ENCODE measurements around the gene KCTD17. TPM values are rescaled to one million over a fixed set of nuclear protein-coding genes. Genes with fewer than 3 reads are reported as not detected.

KCTD17 gene
- total RNA-seq, 1 experiment from 2014 or later: 29.5 TPM

DNA sequence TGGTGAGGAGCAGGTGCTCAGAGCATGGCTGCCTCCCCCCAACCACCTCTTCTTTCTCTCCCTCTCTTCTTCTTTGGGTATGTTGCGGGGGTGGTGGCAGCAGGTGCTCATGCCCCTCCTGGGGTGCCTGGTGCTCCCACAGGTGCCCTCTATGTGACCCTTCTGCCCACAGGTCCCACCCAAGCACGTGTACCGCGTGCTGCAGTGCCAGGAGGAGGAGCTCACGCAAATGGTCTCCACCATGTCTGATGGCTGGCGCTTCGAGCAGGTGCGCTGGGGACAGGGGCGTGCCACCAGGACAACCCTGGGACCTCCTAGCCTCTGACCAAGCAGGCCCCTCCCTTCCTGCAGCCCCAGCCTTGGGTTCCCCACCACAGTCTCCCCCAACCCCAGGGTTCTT is 5.7 kb downstream of the KCTD17 start:
- intact Hi-C loops (cut with micrococcal nuclease; ENCODE audit: unreplicated experiment): no loop called here

GRCh38 chr22:37057796-37058510 is 6.4 kb downstream of the KCTD17 start:
- CTCF ChIA-PET: no interaction called here
- DNase-seq: no peak
- BruUV-seq (replicated peaks): no TSS peak
- H3K4me3 ChIP-seq: no peak overlapping the region
- H3K79me2 ChIP-seq (ENCODE audit: low read depth): no peaks in the 10 kb centered on the region
- H2AFZ ChIP-seq: no peak overlapping the region
- no peaks in the 10 kb centered on the region for H3K9me3 ChIP-seq (ENCODE audit: insufficient read depth, low read depth)
- TF ChIP-seq, protein P1, sequence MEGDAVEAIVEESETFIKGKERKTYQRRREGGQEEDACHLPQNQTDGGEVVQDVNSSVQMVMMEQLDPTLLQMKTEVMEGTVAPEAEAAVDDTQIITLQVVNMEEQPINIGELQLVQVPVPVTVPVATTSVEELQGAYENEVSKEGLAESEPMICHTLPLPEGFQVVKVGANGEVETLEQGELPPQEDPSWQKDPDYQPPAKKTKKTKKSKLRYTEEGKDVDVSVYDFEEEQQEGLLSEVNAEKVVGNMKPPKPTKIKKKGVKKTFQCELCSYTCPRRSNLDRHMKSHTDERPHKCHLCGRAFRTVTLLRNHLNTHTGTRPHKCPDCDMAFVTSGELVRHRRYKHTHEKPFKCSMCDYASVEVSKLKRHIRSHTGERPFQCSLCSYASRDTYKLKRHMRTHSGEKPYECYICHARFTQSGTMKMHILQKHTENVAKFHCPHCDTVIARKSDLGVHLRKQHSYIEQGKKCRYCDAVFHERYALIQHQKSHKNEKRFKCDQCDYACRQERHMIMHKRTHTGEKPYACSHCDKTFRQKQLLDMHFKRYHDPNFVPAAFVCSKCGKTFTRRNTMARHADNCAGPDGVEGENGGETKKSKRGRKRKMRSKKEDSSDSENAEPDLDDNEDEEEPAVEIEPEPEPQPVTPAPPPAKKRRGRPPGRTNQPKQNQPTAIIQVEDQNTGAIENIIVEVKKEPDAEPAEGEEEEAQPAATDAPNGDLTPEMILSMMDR (conservative IDR thresholded peaks at IDR 0.05): no peak
- no peak for TF ChIP-seq EZH2 (IDR thresholded peaks at IDR 0.05; ENCODE audit: low read depth)
- no peaks in the 10 kb centered on the region for H3K27me3 ChIP-seq (ENCODE audit: insufficient read depth, low read depth)
- peaks cover 8% of the 10 kb centered on the region for H3K4me1 ChIP-seq (replicated peaks; ENCODE audit: insufficient read depth)
- intact Hi-C loops (cut with micrococcal nuclease; ENCODE audit: unreplicated experiment): no loop called here
- H3K9me2 ChIP-seq (ENCODE audit: insufficient read depth): no peaks in the 10 kb centered on the region
- no peak overlapping the region for H3K27ac ChIP-seq
- POLR2A ChIA-PET (ENCODE audit: unreplicated experiment): no interaction called here
- no peak overlapping the region for H3K4me2 ChIP-seq
- H3K36me3 ChIP-seq (ENCODE audit: low read depth): no peaks in the 10 kb centered on the region
- H4K20me1 ChIP-seq (ENCODE audit: insufficient read depth): no peaks in the 10 kb centered on the region
- H3F3A ChIP-seq (ENCODE audit: insufficient read depth, low read depth): no peaks in the 10 kb centered on the region

More for the DNA sequence above, 5.7 kb downstream of the KCTD17 start:
- H3K27me3 ChIP-seq (ENCODE audit: insufficient read depth, low read depth): no peaks in the 10 kb centered on the region
- no peaks in the 10 kb centered on the region for H3F3A ChIP-seq (ENCODE audit: insufficient read depth, low read depth)
- POLR2A ChIA-PET (ENCODE audit: unreplicated experiment): no interaction called here
- H2AFZ ChIP-seq: no peak overlapping the region
- no peak overlapping the region for H3K4me2 ChIP-seq
- H3K9me2 ChIP-seq (ENCODE audit: insufficient read depth): no peaks in the 10 kb centered on the region
- no TSS peak for BruUV-seq (replicated peaks)
- CTCF ChIA-PET: no interaction called here
- no peaks in the 10 kb centered on the region for H3K9me3 ChIP-seq (ENCODE audit: insufficient read depth, low read depth)
- no peaks in the 10 kb centered on the region for H3K36me3 ChIP-seq (ENCODE audit: low read depth)
- DNase-seq: no peak
- H3K4me1 ChIP-seq (replicated peaks; ENCODE audit: insufficient read depth): peaks cover 6% of the 10 kb centered on the region
- no peaks in the 10 kb centered on the region for H3K79me2 ChIP-seq (ENCODE audit: low read depth)
- no peak overlapping the region for H3K27ac ChIP-seq
- H4K20me1 ChIP-seq (ENCODE audit: insufficient read depth): no peaks in the 10 kb centered on the region
- no peak overlapping the region for H3K4me3 ChIP-seq
- TF ChIP-seq, protein P1 (conservative IDR thresholded peaks at IDR 0.05): no peak
- no peak for TF ChIP-seq EZH2 (IDR thresholded peaks at IDR 0.05; ENCODE audit: low read depth)

- intact Hi-C loops (cut with micrococcal nuclease; ENCODE audit: unreplicated experiment): no loop called here
- no peaks in the 10 kb centered on the region for H4K20me1 ChIP-seq (ENCODE audit: insufficient read depth)
- H3K27ac ChIP-seq: no peak overlapping the region
- H3K36me3 ChIP-seq (ENCODE audit: low read depth): no peaks in the 10 kb centered on the region
- BruUV-seq (replicated peaks): no TSS peak
- H3K27me3 ChIP-seq (ENCODE audit: insufficient read depth, low read depth): no peaks in the 10 kb centered on the region
- no peak for DNase-seq
- H3K79me2 ChIP-seq (ENCODE audit: low read depth): no peaks in the 10 kb centered on the region
- H3K4me2 ChIP-seq: no peak overlapping the region
- no peaks in the 10 kb centered on the region for H3F3A ChIP-seq (ENCODE audit: insufficient read depth, low read depth)
- peaks cover 19% of the 10 kb centered on the region for H3K4me1 ChIP-seq (replicated peaks; ENCODE audit: insufficient read depth)
- CTCF ChIA-PET: no interaction called here
- TF ChIP-seq, protein P1 (conservative IDR thresholded peaks at IDR 0.05): no peak
- TF ChIP-seq EZH2 (IDR thresholded peaks at IDR 0.05; ENCODE audit: low read depth): no peak
- no peak overlapping the region for H3K4me3 ChIP-seq
- POLR2A ChIA-PET (ENCODE audit: unreplicated experiment): no interaction called here
- no peaks in the 10 kb centered on the region for H3K9me3 ChIP-seq (ENCODE audit: insufficient read depth, low read depth)
- H3K9me2 ChIP-seq (ENCODE audit: insufficient read depth): no peaks in the 10 kb centered on the region
- H2AFZ ChIP-seq: no peak overlapping the region
Measured at GRCh38 chr22:37058917-37059701, 7.6 kb downstream of the KCTD17 start.

Measured in PC-9 (cell line).